ENCODE data around the gene GPR61. TPM values are rescaled to one million over a fixed set of nuclear protein-coding genes. Genes with fewer than 3 reads are reported as not detected.

GPR61 gene
- total RNA-seq, 1 experiment from 2014 or later, result not detected

GRCh38 chr1:109578947-109579443 is 39.3 kb downstream of the GPR61 start:
- H3F3A ChIP-seq (ENCODE audit: insufficient read depth, low read depth), result peaks cover 13% of the 10 kb centered on the region
- no peaks in the 10 kb centered on the region for H3K4me1 ChIP-seq (replicated peaks; ENCODE audit: insufficient read depth)
- no peak overlapping the region for H3K4me2 ChIP-seq
- H3K27me3 ChIP-seq (ENCODE audit: insufficient read depth, low read depth), result no peaks in the 10 kb centered on the region
- no peaks in the 10 kb centered on the region for H3K9me3 ChIP-seq (ENCODE audit: insufficient read depth, low read depth)
- TF ChIP-seq EZH2 (IDR thresholded peaks at IDR 0.05; ENCODE audit: low read depth) (no peak), CTCF (conservative IDR thresholded peaks at IDR 0.05) (no peak)
- intact Hi-C loops (cut with micrococcal nuclease; ENCODE audit: unreplicated experiment), result no loop called here
- H3K4me3 ChIP-seq, result no peak overlapping the region
- DNase-seq, result no peak
- H3K9me2 ChIP-seq (ENCODE audit: insufficient read depth), result no peaks in the 10 kb centered on the region
- ChIA-PET POLR2A (ENCODE audit: unreplicated experiment) (interaction anchor here (0.6 kb wide), 2 partner anchors 30 to 175 kb away, joined by 3 to 7 read pairs; partner anchors contain the start of gene GNAI3), CTCF (no interaction called here)
- no peak overlapping the region for H2AFZ ChIP-seq
- no TSS peak for BruUV-seq (replicated peaks)
- H3K27ac ChIP-seq, result no peak overlapping the region
- H3K36me3 ChIP-seq (ENCODE audit: low read depth), result peaks cover 57% of the 10 kb centered on the region
- H3K79me2 ChIP-seq (ENCODE audit: low read depth), result peaks cover 31% of the 10 kb centered on the region
- peaks cover 5% of the 10 kb centered on the region; the same call in 1 of the 2 replicates for H4K20me1 ChIP-seq (ENCODE audit: insufficient read depth)

GRCh38 chr1:109579491-109579890 is 39.8 kb downstream of the GPR61 start:
- Histone ChIP-seq H4K20me1 (ENCODE audit: insufficient read depth) (peaks cover 5% of the 10 kb centered on the region; the same call in 1 of the 2 replicates), H3K79me2 (ENCODE audit: low read depth) (peaks cover 28% of the 10 kb centered on the region; the same call in 1 of the 2 replicates), H3K4me1 (replicated peaks; ENCODE audit: insufficient read depth) (no peaks in the 10 kb centered on the region), H3K27me3 (ENCODE audit: insufficient read depth, low read depth) (no peaks in the 10 kb centered on the region), H2AFZ (no peak overlapping the region), H3K9me2 (ENCODE audit: insufficient read depth) (no peaks in the 10 kb centered on the region), H3K9me3 (ENCODE audit: insufficient read depth, low read depth) (no peaks in the 10 kb centered on the region), H3K36me3 (ENCODE audit: low read depth) (peaks cover 59% of the 10 kb centered on the region), H3K4me3 (no peak overlapping the region), H3K27ac (no peak overlapping the region), H3F3A (ENCODE audit: insufficient read depth, low read depth) (peaks cover 8% of the 10 kb centered on the region), H3K4me2 (no peak overlapping the region)
- BruUV-seq (replicated peaks), result no TSS peak
- CTCF ChIA-PET, result no interaction called here
- DNase-seq, result no peak
- intact Hi-C loops (cut with micrococcal nuclease; ENCODE audit: unreplicated experiment), result no loop called here
- POLR2A ChIA-PET (ENCODE audit: unreplicated experiment), result interaction anchor here (0.6 kb wide), 1 partner anchor 31 kb away, joined by 7 read pairs; the partner anchor contains the start of gene GNAI3
- TF ChIP-seq EZH2 (IDR thresholded peaks at IDR 0.05; ENCODE audit: low read depth) (no peak), CTCF (conservative IDR thresholded peaks at IDR 0.05) (no peak)

GRCh38 chr1:109582021-109582420 is 42.3 kb downstream of the GPR61 start:
- BruUV-seq (replicated peaks), result no TSS peak
- H3K27ac ChIP-seq, result no peak overlapping the region

More at GRCh38 chr1:109582021-109582420, 42.3 kb downstream of the GPR61 start:
- Histone ChIP-seq H2AFZ (no peak overlapping the region), H4K20me1 (ENCODE audit: insufficient read depth) (no peaks in the 10 kb centered on the region), H3K36me3 (ENCODE audit: low read depth) (peaks cover 71% of the 10 kb centered on the region), H3K4me3 (no peak overlapping the region), H3F3A (ENCODE audit: insufficient read depth, low read depth) (peaks cover 11% of the 10 kb centered on the region), H3K9me3 (ENCODE audit: insufficient read depth, low read depth) (no peaks in the 10 kb centered on the region), H3K27me3 (ENCODE audit: insufficient read depth, low read depth) (no peaks in the 10 kb centered on the region), H3K9me2 (ENCODE audit: insufficient read depth) (no peaks in the 10 kb centered on the region), H3K4me1 (replicated peaks; ENCODE audit: insufficient read depth) (no peaks in the 10 kb centered on the region), H3K4me2 (no peak overlapping the region), H3K79me2 (ENCODE audit: low read depth) (peaks cover 10% of the 10 kb centered on the region)
- TF ChIP-seq CTCF (conservative IDR thresholded peaks at IDR 0.05), result no peak
- no peak for TF ChIP-seq EZH2 (IDR thresholded peaks at IDR 0.05; ENCODE audit: low read depth)
- ChIA-PET POLR2A (ENCODE audit: unreplicated experiment) (no interaction called here), CTCF (no interaction called here)
- DNase-seq, result no peak
- intact Hi-C loops (cut with micrococcal nuclease; ENCODE audit: unreplicated experiment), result no loop called here
